ENCODE data around the gene SELENON.

Gene SELENON

GRCh38 chr1:25757151-25757845 is 42.7 kb upstream of the SELENON start:
- Histone ChIP-seq H3K4me1 (ENCODE audit: control insufficient read depth in 1 of 2, insufficient read depth in 1 of 2, low read depth in 1 of 2, low read length in 1 of 2) (peaks cover 0 to 4% of the 10 kb centered on the region in 2 experiments), H3K27ac (no peak overlapping the region), H3K27me3 (no peaks in the 10 kb centered on the region), H3K36me3 (no peaks in the 10 kb centered on the region), H3K9me3 (no peaks in the 10 kb centered on the region), H3K4me3 (ENCODE audit: low read depth in 1 of 2, low read length in 1 of 2) (no peak overlapping the region)
- TF ChIP-seq, protein P1, sequence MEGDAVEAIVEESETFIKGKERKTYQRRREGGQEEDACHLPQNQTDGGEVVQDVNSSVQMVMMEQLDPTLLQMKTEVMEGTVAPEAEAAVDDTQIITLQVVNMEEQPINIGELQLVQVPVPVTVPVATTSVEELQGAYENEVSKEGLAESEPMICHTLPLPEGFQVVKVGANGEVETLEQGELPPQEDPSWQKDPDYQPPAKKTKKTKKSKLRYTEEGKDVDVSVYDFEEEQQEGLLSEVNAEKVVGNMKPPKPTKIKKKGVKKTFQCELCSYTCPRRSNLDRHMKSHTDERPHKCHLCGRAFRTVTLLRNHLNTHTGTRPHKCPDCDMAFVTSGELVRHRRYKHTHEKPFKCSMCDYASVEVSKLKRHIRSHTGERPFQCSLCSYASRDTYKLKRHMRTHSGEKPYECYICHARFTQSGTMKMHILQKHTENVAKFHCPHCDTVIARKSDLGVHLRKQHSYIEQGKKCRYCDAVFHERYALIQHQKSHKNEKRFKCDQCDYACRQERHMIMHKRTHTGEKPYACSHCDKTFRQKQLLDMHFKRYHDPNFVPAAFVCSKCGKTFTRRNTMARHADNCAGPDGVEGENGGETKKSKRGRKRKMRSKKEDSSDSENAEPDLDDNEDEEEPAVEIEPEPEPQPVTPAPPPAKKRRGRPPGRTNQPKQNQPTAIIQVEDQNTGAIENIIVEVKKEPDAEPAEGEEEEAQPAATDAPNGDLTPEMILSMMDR (IDR thresholded peaks at IDR 0.05): no peak

DNA sequence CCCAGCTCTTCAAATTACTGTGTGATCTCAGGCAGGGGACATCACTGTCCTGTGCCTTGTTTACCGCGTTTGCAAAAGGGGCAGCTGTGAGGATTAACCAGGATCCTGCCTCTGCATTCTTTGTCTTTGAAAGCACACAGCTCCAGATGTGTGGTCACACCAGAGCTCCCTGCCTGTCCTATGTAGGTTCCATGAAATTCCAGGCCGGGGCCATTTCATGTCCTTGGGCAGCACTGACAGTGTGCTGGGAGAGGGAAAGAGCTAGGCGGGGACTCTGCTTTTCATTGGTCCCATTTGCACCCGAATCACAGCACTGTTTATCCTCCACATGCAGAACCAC is 42.2 kb upstream of the SELENON start:
- Histone ChIP-seq H3K9me3 (no peaks in the 10 kb centered on the region), H3K4me3 (ENCODE audit: low read depth in 1 of 2, low read length in 1 of 2) (no peak overlapping the region), H3K27me3 (no peaks in the 10 kb centered on the region), H3K36me3 (no peaks in the 10 kb centered on the region), H3K4me1 (ENCODE audit: control insufficient read depth in 1 of 2, insufficient read depth in 1 of 2, low read depth in 1 of 2, low read length in 1 of 2) (peaks cover 0 to 4% of the 10 kb centered on the region in 2 experiments), H3K27ac (no peak overlapping the region)
- TF ChIP-seq, protein P1 (IDR thresholded peaks at IDR 0.05): no peak

- TF ChIP-seq, protein P1 (IDR thresholded peaks at IDR 0.05): no peak
- no peaks in the 10 kb centered on the region for H3K9me3 ChIP-seq
- H3K27me3 ChIP-seq: no peaks in the 10 kb centered on the region
- H3K36me3 ChIP-seq: no peaks in the 10 kb centered on the region
- H3K4me3 ChIP-seq (ENCODE audit: low read depth in 1 of 2, low read length in 1 of 2): no peak overlapping the region
- H3K4me1 ChIP-seq (ENCODE audit: control insufficient read depth in 1 of 2, insufficient read depth in 1 of 2, low read depth in 1 of 2, low read length in 1 of 2): peaks cover 0 to 4% of the 10 kb centered on the region in 2 experiments
- H3K27ac ChIP-seq: no peak overlapping the region
These were observed 41.4 kb upstream of the SELENON start for GRCh38 chr1:25758466-25759070.

GRCh38 chr1:25760122-25760719 is 39.8 kb upstream of the SELENON start:
- TF ChIP-seq, protein P1 (IDR thresholded peaks at IDR 0.05): no peak
- H3K9me3 ChIP-seq: no peaks in the 10 kb centered on the region
- H3K36me3 ChIP-seq: no peaks in the 10 kb centered on the region
- no peak overlapping the region for H3K27ac ChIP-seq
- peaks cover 0 to 4% of the 10 kb centered on the region in 2 experiments for H3K4me1 ChIP-seq (ENCODE audit: control insufficient read depth in 1 of 2, insufficient read depth in 1 of 2, low read depth in 1 of 2, low read length in 1 of 2)
- no peak overlapping the region for H3K4me3 ChIP-seq (ENCODE audit: low read depth in 1 of 2, low read length in 1 of 2)
- H3K27me3 ChIP-seq: no peaks in the 10 kb centered on the region

DNA sequence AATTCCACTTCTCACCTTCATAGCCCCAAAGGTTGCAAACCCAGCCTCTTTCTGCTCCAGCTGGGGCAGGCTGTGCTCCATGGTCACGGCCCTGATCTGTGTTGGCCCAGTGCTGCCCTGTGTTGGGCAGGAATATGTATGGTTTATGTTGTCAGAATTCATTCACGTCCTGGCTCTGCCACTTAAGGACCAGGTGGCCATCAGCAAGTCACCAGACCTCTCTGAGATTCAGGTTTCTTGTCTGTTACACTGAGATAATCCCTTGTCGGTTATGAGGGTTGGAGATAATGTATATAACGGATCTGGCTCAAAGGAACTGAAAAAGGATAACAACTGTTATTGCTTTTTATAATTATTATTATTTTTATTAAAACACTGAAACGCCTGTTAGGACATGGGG is 39.1 kb upstream of the SELENON start:
- Histone ChIP-seq H3K9me3 (no peaks in the 10 kb centered on the region), H3K27ac (no peak overlapping the region), H3K36me3 (no peaks in the 10 kb centered on the region), H3K27me3 (no peaks in the 10 kb centered on the region), H3K4me1 (ENCODE audit: control insufficient read depth in 1 of 2, insufficient read depth in 1 of 2, low read depth in 1 of 2, low read length in 1 of 2) (peaks cover 0 to 4% of the 10 kb centered on the region in 2 experiments), H3K4me3 (ENCODE audit: low read depth in 1 of 2, low read length in 1 of 2) (no peak overlapping the region)
- TF ChIP-seq, protein P1 (IDR thresholded peaks at IDR 0.05): no peak
